WTC11 (cell line): Measurements from ENCODE around the gene MFF. TPM values are rescaled to one million over a fixed set of nuclear protein-coding genes. Genes with fewer than 3 reads are reported as not detected.
"Not testable (repeated sequence)": the region's sequence is repeated elsewhere in the genome, so short reads cannot be mapped to it uniquely, and the experiment has no call there.

Source experiments
- ATAC-seq: fragments of 200-7000 bp; cut with Tn5 transposase; 2 replicates; pipeline ENCODE4 v1.10.0; 2021; ENCODE audit warnings: mild to moderate bottlenecking, moderate library complexity
- CTCF ChIA-PET: fragments of 300-600 bp; sonication (Branson Sonifier 250); formaldehyde crosslinking; loops from one replicate; lab custom pipeline; 2021; ENCODE audit warnings: antibody characterized with exemption; lab: Charles Lee
- POLR2A ChIA-PET: fragments of 350-600 bp; sonication (Branson Sonifier 250); formaldehyde crosslinking; loops from one replicate; lab custom pipeline; 2021; ENCODE audit warnings: antibody characterized with exemption; lab: Charles Lee
- DNase-seq: peaks from one replicate; pipeline ENCODE4 v3.0.0; 2021; ENCODE audit warnings: low spot score
- H3K27ac Mint-ChIP-seq: 2 replicates; pipeline ENCODE4 v1.8.0; 2021; ENCODE audit warnings: mixed read lengths
- H3K27me3 Mint-ChIP-seq: 2 replicates; pipeline ENCODE4 v1.8.0; 2021; ENCODE audit warnings: low read depth, mild to moderate bottlenecking, moderate library complexity, mixed read lengths
- H3K36me3 Mint-ChIP-seq: 2 replicates; pipeline ENCODE4 v1.8.0; 2021; ENCODE audit warnings: mixed read lengths
- H3K4me1 Mint-ChIP-seq: 2 replicates; pipeline ENCODE4 v1.8.0; 2022; ENCODE audit warnings: mixed read lengths
- H3K4me3 Mint-ChIP-seq: 2 replicates; pipeline ENCODE4 v1.8.0; 2021; ENCODE audit warnings: mild to moderate bottlenecking, moderate library complexity, mixed read lengths
- H3K9me3 Mint-ChIP-seq: 2 replicates; pipeline ENCODE4 v1.8.0; 2021; ENCODE audit warnings: mixed read lengths
- ELF4 ChIP-seq: sonication (generic); formaldehyde crosslinking; IDR thresholded peaks from 2 replicates; pipeline ENCODE4 v1.8.1; 2022; ENCODE audit warnings: low read depth, mild to moderate bottlenecking, moderate library complexity, missing genetic modification reagents
- FOXP1 ChIP-seq: sonication (generic); formaldehyde crosslinking; IDR thresholded peaks from 2 replicates; pipeline ENCODE4 v1.8.0; 2022; ENCODE audit warnings: missing genetic modification reagents, mild to moderate bottlenecking, moderate library complexity, borderline replicate concordance
- HMGA2 ChIP-seq: fragments of 250-450 bp; sonication (Bioruptor Pico); IDR thresholded peaks from 2 replicates; pipeline ENCODE4 v1.4.0; 2021; ENCODE audit warnings: mild to moderate bottlenecking, moderate library complexity
- NFE2L1 ChIP-seq: sonication (generic); formaldehyde crosslinking; IDR thresholded peaks from 2 replicates; pipeline ENCODE4 v1.8.1; 2023; ENCODE audit warnings: missing genetic modification reagents
- OVOL2 ChIP-seq: fragments of 250-450 bp; sonication (Bioruptor Pico); IDR thresholded peaks from 2 replicates; pipeline ENCODE4 v1.9.0; 2021; ENCODE audit warnings: mild to moderate bottlenecking, borderline replicate concordance
- SMAD3 ChIP-seq: sonication (generic); formaldehyde crosslinking; IDR thresholded peaks from 2 replicates; pipeline ENCODE4 v1.8.0; 2022; ENCODE audit warnings: missing genetic modification reagents, mild to moderate bottlenecking, borderline replicate concordance
- TCF7 ChIP-seq: sonication (generic); formaldehyde crosslinking; IDR thresholded peaks from 2 replicates; pipeline ENCODE4 v1.8.0; 2022; ENCODE audit warnings: mild to moderate bottlenecking, low read depth, missing genetic modification reagents, moderate library complexity
- TEAD4 ChIP-seq: sonication (generic); formaldehyde crosslinking; IDR thresholded peaks from 2 replicates; pipeline ENCODE4 v1.8.0; 2022; ENCODE audit warnings: mild to moderate bottlenecking, missing genetic modification reagents
- ZNF219 ChIP-seq: sonication (generic); formaldehyde crosslinking; IDR thresholded peaks from 2 replicates; pipeline ENCODE4 v1.8.0; 2023; ENCODE audit warnings: missing genetic modification reagents, mild to moderate bottlenecking, borderline replicate concordance
- ZNF263 ChIP-seq: sonication (generic); formaldehyde crosslinking; IDR thresholded peaks from 2 replicates; pipeline ENCODE4 v1.8.1; 2022; ENCODE audit warnings: low read depth, mild to moderate bottlenecking, moderate library complexity, missing genetic modification reagents
- ZNF423 ChIP-seq: fragments of 250-450 bp; sonication (Bioruptor Pico); IDR thresholded peaks from 2 replicates; pipeline ENCODE4 v2.1.2; 2022; ENCODE audit warnings: mild to moderate bottlenecking, moderate library complexity
- total RNA-seq: library from RNA; stranded (reverse); gene quantifications from 3 replicates; pipeline ENCODE4 v1.2.3, GENCODE V29; 2021
- TF ChIP-seq, protein P1 (sequence below): fragments of 200-600 bp; IDR thresholded peaks from 2 replicates; pipeline ENCODE4 v1.8.0; 2022; ENCODE audit warnings: antibody characterized with exemption
- TF ChIP-seq, protein P2 (sequence below): fragments of 250-450 bp; sonication (Bioruptor Pico); conservative IDR thresholded peaks from 2 replicates; pipeline ENCODE4 v1.9.0; 2021; ENCODE audit warnings: mild to moderate bottlenecking
- TF ChIP-seq, protein P3 (sequence below): sonication (generic); formaldehyde crosslinking; IDR thresholded peaks from 2 replicates; pipeline ENCODE4 v1.8.0; 2023; ENCODE audit warnings: mild to moderate bottlenecking, missing genetic modification reagents
- TF ChIP-seq, protein P4 (sequence below): sonication (generic); formaldehyde crosslinking; IDR thresholded peaks from 2 replicates; pipeline ENCODE4 v1.8.1; 2022; ENCODE audit warnings: missing genetic modification reagents, borderline replicate concordance
- TF ChIP-seq, protein P5 (sequence below): sonication (generic); formaldehyde crosslinking; conservative IDR thresholded peaks from 2 replicates; pipeline ENCODE4 v1.8.1; 2023; ENCODE audit warnings: mild to moderate bottlenecking, low read depth, missing genetic modification reagents, moderate library complexity

MFF gene
- total RNA-seq, 1 experiment from 2014 or later: 78.5 TPM

DNA sequence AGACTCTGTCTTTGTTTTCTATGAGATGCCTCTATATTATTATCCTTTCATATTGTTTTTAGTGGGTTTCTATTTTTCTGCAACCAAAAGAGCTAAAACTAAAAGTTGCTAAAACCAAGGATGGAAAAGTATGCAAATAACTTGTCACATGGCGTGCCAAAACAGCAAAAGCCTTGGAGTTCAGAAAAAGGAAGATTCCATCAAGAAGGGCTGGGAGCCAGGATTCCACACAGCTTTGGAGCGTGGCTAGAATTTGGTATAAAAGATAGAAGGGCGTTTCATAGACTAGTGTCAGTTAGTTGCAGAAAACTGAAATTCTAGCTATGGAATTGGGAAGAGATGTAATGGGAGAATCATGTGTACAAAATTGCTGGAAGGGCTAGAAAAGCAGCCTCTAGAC is 58.6 kb downstream of the MFF start (continued):
- TF ChIP-seq, protein P1, sequence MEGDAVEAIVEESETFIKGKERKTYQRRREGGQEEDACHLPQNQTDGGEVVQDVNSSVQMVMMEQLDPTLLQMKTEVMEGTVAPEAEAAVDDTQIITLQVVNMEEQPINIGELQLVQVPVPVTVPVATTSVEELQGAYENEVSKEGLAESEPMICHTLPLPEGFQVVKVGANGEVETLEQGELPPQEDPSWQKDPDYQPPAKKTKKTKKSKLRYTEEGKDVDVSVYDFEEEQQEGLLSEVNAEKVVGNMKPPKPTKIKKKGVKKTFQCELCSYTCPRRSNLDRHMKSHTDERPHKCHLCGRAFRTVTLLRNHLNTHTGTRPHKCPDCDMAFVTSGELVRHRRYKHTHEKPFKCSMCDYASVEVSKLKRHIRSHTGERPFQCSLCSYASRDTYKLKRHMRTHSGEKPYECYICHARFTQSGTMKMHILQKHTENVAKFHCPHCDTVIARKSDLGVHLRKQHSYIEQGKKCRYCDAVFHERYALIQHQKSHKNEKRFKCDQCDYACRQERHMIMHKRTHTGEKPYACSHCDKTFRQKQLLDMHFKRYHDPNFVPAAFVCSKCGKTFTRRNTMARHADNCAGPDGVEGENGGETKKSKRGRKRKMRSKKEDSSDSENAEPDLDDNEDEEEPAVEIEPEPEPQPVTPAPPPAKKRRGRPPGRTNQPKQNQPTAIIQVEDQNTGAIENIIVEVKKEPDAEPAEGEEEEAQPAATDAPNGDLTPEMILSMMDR: no peak
- TF ChIP-seq ELF4: no peak
- TF ChIP-seq, all 79 proteins: peak for 0

DNA sequence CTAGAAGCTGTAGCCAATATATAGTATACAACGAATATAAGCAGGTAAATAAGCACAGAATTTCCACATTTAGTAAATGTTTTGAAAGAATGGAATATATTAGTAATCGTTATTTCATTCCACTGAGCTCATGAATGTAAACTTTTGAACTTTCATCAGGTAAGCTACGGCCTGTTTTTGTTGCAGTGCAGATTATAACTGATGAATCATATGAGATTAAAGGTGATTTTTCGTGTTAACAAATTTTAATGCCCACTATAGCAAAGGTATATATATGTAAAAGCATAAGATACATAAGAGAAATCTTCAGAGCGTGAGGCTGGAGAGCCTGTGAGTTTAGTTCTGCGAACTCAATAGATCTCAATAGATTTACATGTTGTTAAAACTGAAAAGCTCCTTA is 61.6 kb downstream of the MFF start:
- no peaks in the 10 kb centered on the region for H3K27me3 Mint-ChIP-seq
- no peaks in the 10 kb centered on the region for H3K4me1 Mint-ChIP-seq
- H3K36me3 Mint-ChIP-seq: no peaks in the 10 kb centered on the region
- no peak for TF ChIP-seq ZNF263
- TF ChIP-seq, protein P2, sequence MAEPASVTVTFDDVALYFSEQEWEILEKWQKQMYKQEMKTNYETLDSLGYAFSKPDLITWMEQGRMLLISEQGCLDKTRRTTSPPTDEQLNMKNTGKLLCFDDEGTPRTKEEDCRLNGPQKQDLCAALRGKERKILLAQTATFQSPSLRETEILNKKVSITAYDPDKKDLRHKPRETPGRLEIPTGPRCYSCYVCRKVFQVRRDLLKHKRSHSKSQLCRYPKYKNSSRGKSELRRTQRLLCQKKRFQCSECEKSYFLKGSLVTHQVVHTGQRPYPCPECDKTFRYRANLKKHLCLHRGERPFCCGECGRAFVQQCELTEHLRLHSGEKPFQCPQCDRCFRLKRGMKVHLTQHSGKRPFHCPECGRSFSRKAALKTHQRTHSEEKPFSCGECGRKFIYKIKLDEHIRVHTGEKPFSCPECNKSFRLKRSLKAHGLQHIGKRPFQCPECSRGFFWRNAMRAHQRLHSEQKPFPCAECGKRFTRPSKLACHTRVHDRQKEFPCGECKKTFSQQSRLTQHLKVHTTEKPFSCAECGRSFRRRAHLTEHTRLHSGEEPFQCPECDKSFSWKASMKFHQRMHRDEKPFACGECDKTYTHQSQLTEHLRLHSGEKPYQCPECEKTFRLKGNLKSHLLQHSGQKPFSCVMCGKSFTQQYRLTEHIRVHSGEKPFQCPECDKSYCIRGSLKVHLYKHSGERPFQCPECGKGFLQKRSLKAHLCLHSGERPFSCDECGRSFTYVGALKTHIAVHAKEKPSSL (CRISPR knock-in tag): no peak
- TF ChIP-seq TCF7: no peak
- TF ChIP-seq, protein P3, sequence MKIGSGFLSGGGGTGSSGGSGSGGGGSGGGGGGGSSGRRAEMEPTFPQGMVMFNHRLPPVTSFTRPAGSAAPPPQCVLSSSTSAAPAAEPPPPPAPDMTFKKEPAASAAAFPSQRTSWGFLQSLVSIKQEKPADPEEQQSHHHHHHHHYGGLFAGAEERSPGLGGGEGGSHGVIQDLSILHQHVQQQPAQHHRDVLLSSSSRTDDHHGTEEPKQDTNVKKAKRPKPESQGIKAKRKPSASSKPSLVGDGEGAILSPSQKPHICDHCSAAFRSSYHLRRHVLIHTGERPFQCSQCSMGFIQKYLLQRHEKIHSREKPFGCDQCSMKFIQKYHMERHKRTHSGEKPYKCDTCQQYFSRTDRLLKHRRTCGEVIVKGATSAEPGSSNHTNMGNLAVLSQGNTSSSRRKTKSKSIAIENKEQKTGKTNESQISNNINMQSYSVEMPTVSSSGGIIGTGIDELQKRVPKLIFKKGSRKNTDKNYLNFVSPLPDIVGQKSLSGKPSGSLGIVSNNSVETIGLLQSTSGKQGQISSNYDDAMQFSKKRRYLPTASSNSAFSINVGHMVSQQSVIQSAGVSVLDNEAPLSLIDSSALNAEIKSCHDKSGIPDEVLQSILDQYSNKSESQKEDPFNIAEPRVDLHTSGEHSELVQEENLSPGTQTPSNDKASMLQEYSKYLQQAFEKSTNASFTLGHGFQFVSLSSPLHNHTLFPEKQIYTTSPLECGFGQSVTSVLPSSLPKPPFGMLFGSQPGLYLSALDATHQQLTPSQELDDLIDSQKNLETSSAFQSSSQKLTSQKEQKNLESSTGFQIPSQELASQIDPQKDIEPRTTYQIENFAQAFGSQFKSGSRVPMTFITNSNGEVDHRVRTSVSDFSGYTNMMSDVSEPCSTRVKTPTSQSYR (CRISPR knock-in tag): no peak
- no peak for TF ChIP-seq OVOL2 (CRISPR knock-in tag)
- TF ChIP-seq FOXP1 (CRISPR knock-in tag): no peak
- TF ChIP-seq SMAD3 (CRISPR knock-in tag): no peak
- TF ChIP-seq ZNF219 (CRISPR knock-in tag): no peak
- TF ChIP-seq, protein P4, sequence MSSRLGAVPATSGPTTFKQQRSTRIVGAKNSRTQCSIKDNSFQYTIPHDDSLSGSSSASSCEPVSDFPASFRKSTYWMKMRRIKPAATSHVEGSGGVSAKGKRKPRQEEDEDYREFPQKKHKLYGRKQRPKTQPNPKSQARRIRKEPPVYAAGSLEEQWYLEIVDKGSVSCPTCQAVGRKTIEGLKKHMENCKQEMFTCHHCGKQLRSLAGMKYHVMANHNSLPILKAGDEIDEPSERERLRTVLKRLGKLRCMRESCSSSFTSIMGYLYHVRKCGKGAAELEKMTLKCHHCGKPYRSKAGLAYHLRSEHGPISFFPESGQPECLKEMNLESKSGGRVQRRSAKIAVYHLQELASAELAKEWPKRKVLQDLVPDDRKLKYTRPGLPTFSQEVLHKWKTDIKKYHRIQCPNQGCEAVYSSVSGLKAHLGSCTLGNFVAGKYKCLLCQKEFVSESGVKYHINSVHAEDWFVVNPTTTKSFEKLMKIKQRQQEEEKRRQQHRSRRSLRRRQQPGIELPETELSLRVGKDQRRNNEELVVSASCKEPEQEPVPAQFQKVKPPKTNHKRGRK: no peak
- no peak for TF ChIP-seq NFE2L1
- CTCF ChIA-PET: interaction anchor here (0.7 to 0.8 kb wide), 2 partner anchors 77 to 149 kb away, joined by 3 read pairs; no protein-coding TSS in a partner anchor
- POLR2A ChIA-PET: no interaction called here
- DNase-seq: no peak
- H3K9me3 Mint-ChIP-seq: no peaks in the 10 kb centered on the region
- ATAC-seq: no peak
- H3K4me3 Mint-ChIP-seq: no peak overlapping the region
- no peak overlapping the region for H3K27ac Mint-ChIP-seq

DNA sequence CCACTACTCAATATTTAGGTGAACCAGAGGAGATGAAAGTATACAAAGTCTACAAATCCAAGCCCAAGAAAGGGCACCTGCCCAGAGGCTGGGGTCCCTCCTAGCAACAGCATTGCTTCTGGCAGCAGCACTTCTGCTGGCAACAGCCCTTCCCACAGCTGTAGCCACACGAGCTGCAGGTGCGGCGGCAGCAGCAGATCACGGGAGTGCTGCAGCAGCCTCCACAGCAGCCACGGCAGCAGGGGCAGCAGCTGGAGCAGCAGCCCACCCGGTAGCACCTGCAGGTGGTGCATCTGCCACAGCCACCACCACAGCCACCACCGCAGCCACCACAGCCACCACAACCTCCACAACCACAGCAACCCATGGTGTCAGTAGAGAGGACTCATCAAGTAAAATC is 62.5 kb downstream of the MFF start, which contains the start of gene SCYGR1:
Gene SCYGR1 (minus strand): TSS at position 367 of the 400 bp plus-strand sequence. CDS start 0 bp downstream, at position 367.
- POLR2A ChIA-PET, CTCF ChIA-PET, H3K9me3 Mint-ChIP-seq, H3K27ac Mint-ChIP-seq, DNase-seq, H3K36me3 Mint-ChIP-seq, H3K27me3 Mint-ChIP-seq, H3K4me1 Mint-ChIP-seq, H3K4me3 Mint-ChIP-seq, ATAC-seq: not testable (repeated sequence)

DNA sequence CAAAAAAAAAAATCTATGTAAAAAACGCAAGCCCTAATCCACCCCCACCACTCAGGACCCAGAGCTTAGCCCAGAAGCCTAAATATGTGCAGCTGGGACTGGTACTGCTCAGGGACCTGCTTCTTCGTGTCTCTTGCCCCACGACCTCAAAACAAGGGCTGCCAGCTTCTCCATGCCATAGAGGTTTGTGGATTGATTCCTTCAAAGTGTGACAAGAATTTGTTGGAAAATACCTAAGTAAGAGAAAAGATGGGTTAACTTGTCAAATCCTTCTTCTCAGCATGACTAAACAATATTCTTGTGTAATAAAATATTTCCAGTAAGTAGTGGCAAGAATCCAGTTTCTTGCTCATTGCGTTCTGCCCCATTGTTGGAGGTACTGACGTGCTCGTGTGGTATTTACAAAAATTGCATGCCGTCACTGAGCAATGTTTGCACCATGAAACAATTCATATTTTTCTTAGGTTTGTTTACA is 63.5 kb downstream of the MFF start:
- Mint-ChIP-seq H3K4me1 (peaks cover 5% of the 10 kb centered on the region), H3K36me3 (no peaks in the 10 kb centered on the region), H3K27me3 (no peaks in the 10 kb centered on the region), H3K27ac (no peak overlapping the region), H3K9me3 (no peaks in the 10 kb centered on the region), H3K4me3 (no peak overlapping the region)
- DNase-seq (no peak), ATAC-seq (no peak)
- ChIA-PET POLR2A (no interaction called here), CTCF (no interaction called here)
- TF ChIP-seq OVOL2 (CRISPR knock-in tag): no peak
- TF ChIP-seq, protein P5, sequence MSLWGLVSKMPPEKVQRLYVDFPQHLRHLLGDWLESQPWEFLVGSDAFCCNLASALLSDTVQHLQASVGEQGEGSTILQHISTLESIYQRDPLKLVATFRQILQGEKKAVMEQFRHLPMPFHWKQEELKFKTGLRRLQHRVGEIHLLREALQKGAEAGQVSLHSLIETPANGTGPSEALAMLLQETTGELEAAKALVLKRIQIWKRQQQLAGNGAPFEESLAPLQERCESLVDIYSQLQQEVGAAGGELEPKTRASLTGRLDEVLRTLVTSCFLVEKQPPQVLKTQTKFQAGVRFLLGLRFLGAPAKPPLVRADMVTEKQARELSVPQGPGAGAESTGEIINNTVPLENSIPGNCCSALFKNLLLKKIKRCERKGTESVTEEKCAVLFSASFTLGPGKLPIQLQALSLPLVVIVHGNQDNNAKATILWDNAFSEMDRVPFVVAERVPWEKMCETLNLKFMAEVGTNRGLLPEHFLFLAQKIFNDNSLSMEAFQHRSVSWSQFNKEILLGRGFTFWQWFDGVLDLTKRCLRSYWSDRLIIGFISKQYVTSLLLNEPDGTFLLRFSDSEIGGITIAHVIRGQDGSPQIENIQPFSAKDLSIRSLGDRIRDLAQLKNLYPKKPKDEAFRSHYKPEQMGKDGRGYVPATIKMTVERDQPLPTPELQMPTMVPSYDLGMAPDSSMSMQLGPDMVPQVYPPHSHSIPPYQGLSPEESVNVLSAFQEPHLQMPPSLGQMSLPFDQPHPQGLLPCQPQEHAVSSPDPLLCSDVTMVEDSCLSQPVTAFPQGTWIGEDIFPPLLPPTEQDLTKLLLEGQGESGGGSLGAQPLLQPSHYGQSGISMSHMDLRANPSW (CRISPR knock-in tag): no peak
- no peak for TF ChIP-seq ZNF423 (CRISPR knock-in tag)
- TF ChIP-seq HMGA2 (CRISPR knock-in tag): no peak
- TF ChIP-seq TEAD4 (CRISPR knock-in tag): no peak
